CD4-positive, alpha-beta T cell treated with Interleukin-10 for 1 hour (primary cell): ENCODE data around the gene TAF11L10.
"Not testable (repeated sequence)": the region's sequence is repeated elsewhere in the genome, so short reads cannot be mapped to it uniquely, and the experiment has no call there.

ENCODE experiments used
- DNase-seq: peaks from one replicate; pipeline ENCODE4 v3.0.0-alpha.2; 2020

TAF11L10 gene

GRCh38 chr5:17597728-17598127 lies at the start of gene TAF11L10:
TAF11L10 (minus strand) TSS chr5:17597828.
- DNase-seq = not testable (repeated sequence)

- no peak for DNase-seq
Measured at GRCh38 chr5:17634160-17634559, 36.5 kb upstream of the TAF11L10 start, which contains the start of gene TAF11L14. TAF11L14 (plus strand) TSS chr5:17634460.

GRCh38 chr5:17631788-17632187 lies 34.2 kb upstream of the TAF11L10 start, which contains the start of gene TAF11L13:
TAF11L13 (plus strand) TSS chr5:17632088.
- DNase-seq = not testable (repeated sequence)

- no peak for DNase-seq
Measured at GRCh38 chr5:17625686-17626085, 28.1 kb upstream of the TAF11L10 start.

- no peak for DNase-seq
Measured at GRCh38 chr5:17620627-17621026, 23.0 kb upstream of the TAF11L10 start.

GRCh38 chr5:17619354-17619753 lies 21.7 kb upstream of the TAF11L10 start:
- DNase-seq = no peak

- DNase-seq = no peak
Measured at GRCh38 chr5:17614872-17615605, 17.4 kb upstream of the TAF11L10 start.

GRCh38 chr5:17610092-17610491 lies 12.5 kb upstream of the TAF11L10 start, which contains the start of gene TAF11L12:
TAF11L12 (plus strand) TSS chr5:17610392.
- DNase-seq = not testable (repeated sequence)

- not testable (repeated sequence) for DNase-seq
Measured at GRCh38 chr5:17607461-17607860, 9.8 kb upstream of the TAF11L10 start.

- DNase-seq = no peak
Measured at GRCh38 chr5:17604951-17605350, 7.3 kb upstream of the TAF11L10 start.

GRCh38 chr5:17603880-17604279 lies 6.3 kb upstream of the TAF11L10 start, which contains the start of gene TAF11L11:
TAF11L11 (plus strand) TSS chr5:17604183.
- DNase-seq = not testable (repeated sequence)

GRCh38 chr5:17594255-17594654 lies 3.4 kb downstream of the TAF11L10 start, which contains the start of gene TAF11L9:
TAF11L9 (minus strand) TSS chr5:17594394.
- DNase-seq = not testable (repeated sequence)

GRCh38 chr5:17590860-17591259 lies 6.8 kb downstream of the TAF11L10 start, which contains the start of gene TAF11L8:
TAF11L8 (minus strand) TSS chr5:17590960.
- not testable (repeated sequence) for DNase-seq

- DNase-seq = not testable (repeated sequence)
Measured at GRCh38 chr5:17585658-17586057, 12.0 kb downstream of the TAF11L10 start, which contains the start of gene TAF11L7. TAF11L7 (minus strand) TSS chr5:17585758.
